Inflammatory macrophage (primary cell): ENCODE data around the gene USH1C.

Source experiments
- DNase-seq, 2 donors: peaks; one replicate each; pipeline ENCODE4 v3.0.0-alpha.2; 2020 to 2022
- total RNA-seq, 18 experiments: gene quantifications; one replicate each; lab custom pipeline; 2026; ENCODE audit warnings: mixed read lengths in 6 of 18, inconsistent platforms in 2 of 18; lab: John Stamatoyannopoulos, UW

USH1C gene
- 0 to 0.13 (median 0) reads per million in 18 experiments for total RNA-seq

- peak; percentile 6 to 22 for DNase-seq
Measured at GRCh38 chr11:17544181-17544622, at the start of gene USH1C. TSS of gene USH1C (minus strand) at chr11:17544416. CDS start at chr11:17544307, 109 bp downstream.

- no peak for DNase-seq
Measured at GRCh38 chr11:17593466-17594245, 49.4 kb upstream of the USH1C start.

GRCh38 chr11:17591293-17591692 is 47.1 kb upstream of the USH1C start:
- DNase-seq = no peak

GRCh38 chr11:17590463-17590862 is 46.2 kb upstream of the USH1C start:
- no peak for DNase-seq

- DNase-seq = no peak
Measured at GRCh38 chr11:17588721-17589120, 44.5 kb upstream of the USH1C start.

- DNase-seq = no peak
Measured at GRCh38 chr11:17588166-17588565, 44.0 kb upstream of the USH1C start.

- no peak for DNase-seq
Measured at GRCh38 chr11:17585911-17586695, 41.9 kb upstream of the USH1C start.

GRCh38 chr11:17581732-17582053 is 37.5 kb upstream of the USH1C start:
- no peak for DNase-seq

- DNase-seq = no peak
Measured at GRCh38 chr11:17581036-17581731, 37.0 kb upstream of the USH1C start.

GRCh38 chr11:17580271-17580670 is 36.1 kb upstream of the USH1C start:
- DNase-seq = no peak

GRCh38 chr11:17579451-17579850 is 35.2 kb upstream of the USH1C start:
- no peak for DNase-seq

GRCh38 chr11:17578958-17579357 is 34.7 kb upstream of the USH1C start:
- no peak for DNase-seq

GRCh38 chr11:17578296-17578695 is 34.1 kb upstream of the USH1C start:
- DNase-seq = no peak

- no peak for DNase-seq
Measured at GRCh38 chr11:17575431-17576425, 31.5 kb upstream of the USH1C start.

- no peak for DNase-seq
Measured at GRCh38 chr11:17574141-17575091, 30.2 kb upstream of the USH1C start.

GRCh38 chr11:17573526-17573925 is 29.3 kb upstream of the USH1C start:
- DNase-seq = no peak

GRCh38 chr11:17572791-17573460 is 28.7 kb upstream of the USH1C start:
- DNase-seq = no peak

GRCh38 chr11:17572359-17572690 is 28.1 kb upstream of the USH1C start:
- DNase-seq = peak in 1 of 2 donors; percentile 5

GRCh38 chr11:17571431-17572358 is 27.5 kb upstream of the USH1C start:
- no peak for DNase-seq
